Articular chondrocyte of knee joint (primary cell): Measurements from ENCODE around the gene HOXA3. TPM values are rescaled to one million over a fixed set of nuclear protein-coding genes. Genes with fewer than 3 reads are reported as not detected.

Source experiments
- small RNA-seq: library from RNA; depleted of rRNA; stranded (forward); fragments of <200 nt; gene quantifications from one replicate; pipeline ENCODE3, GENCODE V24; 2012
- total RNA-seq: library from RNA; depleted of rRNA; stranded (reverse); fragments of >200 nt; gene quantifications from 2 replicates; pipeline ENCODE4 v1.2.3, GENCODE V29; 2012

HOXA3 gene
- total RNA-seq, 1 donor: 8.1 TPM

Small RNA genes within 50 kb of the gene (small RNA-seq; reads per million reads assigned to genes)
- not detected for gene AC004080.5
- not detected for gene RF01977
- not detected for gene RF02140
- not detected for gene RF02141

Other genes with a start within 250 kb of the HOXA3 start
- gene HOXA1, start 56.6 kb downstream of the HOXA3 start, total RNA-seq: 0.54 and 0.65 TPM in 2 replicates
- 0.76 and 1.6 TPM in 2 replicates for gene HOXA2, start 49.9 kb downstream of the HOXA3 start, total RNA-seq
- gene HOXA4, start 21.8 kb downstream of the HOXA3 start, total RNA-seq: 1.7 and 2.4 TPM in 2 replicates
- gene HOXA5, start 8.9 kb downstream of the HOXA3 start, total RNA-seq: 6.7 and 8.1 TPM in 2 replicates
- gene HOXA6, start 4.8 kb downstream of the HOXA3 start, total RNA-seq: 8.3 and 8.8 TPM in 2 replicates
- 3.6 and 5.0 TPM in 2 replicates for gene HOXA7, start 4.1 kb upstream of the HOXA3 start, total RNA-seq
- gene HOXA9, start 13.0 kb upstream of the HOXA3 start, total RNA-seq: 20.8 and 29.9 TPM in 2 replicates
- 30.6 and 44.3 TPM in 2 replicates for gene HOXA10, start 21.7 kb upstream of the HOXA3 start, total RNA-seq
- 15.3 and 18.9 TPM in 2 replicates for gene HOXA11, start 32.6 kb upstream of the HOXA3 start, total RNA-seq
- 8.6 and 11.1 TPM in 2 replicates for gene HOXA13, start 47.5 kb upstream of the HOXA3 start, total RNA-seq
- gene EVX1, start 90.2 kb upstream of the HOXA3 start, total RNA-seq: not detected in 2 replicates